ENCODE measurements around the gene FADS6.

- no peak for TF ChIP-seq POLR2A (IDR thresholded peaks at IDR 0.05)
- TF ChIP-seq, protein P1, sequence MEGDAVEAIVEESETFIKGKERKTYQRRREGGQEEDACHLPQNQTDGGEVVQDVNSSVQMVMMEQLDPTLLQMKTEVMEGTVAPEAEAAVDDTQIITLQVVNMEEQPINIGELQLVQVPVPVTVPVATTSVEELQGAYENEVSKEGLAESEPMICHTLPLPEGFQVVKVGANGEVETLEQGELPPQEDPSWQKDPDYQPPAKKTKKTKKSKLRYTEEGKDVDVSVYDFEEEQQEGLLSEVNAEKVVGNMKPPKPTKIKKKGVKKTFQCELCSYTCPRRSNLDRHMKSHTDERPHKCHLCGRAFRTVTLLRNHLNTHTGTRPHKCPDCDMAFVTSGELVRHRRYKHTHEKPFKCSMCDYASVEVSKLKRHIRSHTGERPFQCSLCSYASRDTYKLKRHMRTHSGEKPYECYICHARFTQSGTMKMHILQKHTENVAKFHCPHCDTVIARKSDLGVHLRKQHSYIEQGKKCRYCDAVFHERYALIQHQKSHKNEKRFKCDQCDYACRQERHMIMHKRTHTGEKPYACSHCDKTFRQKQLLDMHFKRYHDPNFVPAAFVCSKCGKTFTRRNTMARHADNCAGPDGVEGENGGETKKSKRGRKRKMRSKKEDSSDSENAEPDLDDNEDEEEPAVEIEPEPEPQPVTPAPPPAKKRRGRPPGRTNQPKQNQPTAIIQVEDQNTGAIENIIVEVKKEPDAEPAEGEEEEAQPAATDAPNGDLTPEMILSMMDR (IDR thresholded peaks at IDR 0.05) = no peak
Observed at GRCh38 chr17:74848656-74849399, 44.6 kb downstream of the FADS6 start.
